ENCODE data around the gene YBX2.
A peak's percentile ranks its signal among the peaks of the same experiment; 100 is the strongest.

YBX2 gene

GRCh38 chr17:7259555-7259889 is 34.9 kb downstream of the YBX2 start:
- no peak overlapping the region for H3K9ac ChIP-seq (ENCODE audit: low read depth, low read length)
- peaks cover 24% of the 10 kb centered on the region for H3K36me3 ChIP-seq (ENCODE audit: control insufficient read depth, insufficient read depth, low read length)
- peaks cover 9% of the 10 kb centered on the region for H3K4me1 ChIP-seq (ENCODE audit: control insufficient read depth, insufficient read depth, low read length)
- H3K9me3 ChIP-seq (ENCODE audit: control insufficient read depth, insufficient read depth, low read length), result no peaks in the 10 kb centered on the region
- H3K4me3 ChIP-seq (ENCODE audit: low read depth, low read length), result no peak overlapping the region
- H3K27me3 ChIP-seq (ENCODE audit: control insufficient read depth, insufficient read depth, low read length), result no peaks in the 10 kb centered on the region

- H3K4me3 ChIP-seq (ENCODE audit: low read depth, low read length), result no peak overlapping the region
- H3K36me3 ChIP-seq (ENCODE audit: control insufficient read depth, insufficient read depth, low read length), result peaks cover 24% of the 10 kb centered on the region
- H3K9me3 ChIP-seq (ENCODE audit: control insufficient read depth, insufficient read depth, low read length), result no peaks in the 10 kb centered on the region
- peaks cover 4% of the 10 kb centered on the region for H3K4me1 ChIP-seq (ENCODE audit: control insufficient read depth, insufficient read depth, low read length)
- no peaks in the 10 kb centered on the region for H3K27me3 ChIP-seq (ENCODE audit: control insufficient read depth, insufficient read depth, low read length)
- H3K9ac ChIP-seq (ENCODE audit: low read depth, low read length), result no peak overlapping the region
Measured at GRCh38 chr17:7258731-7259554, 35.5 kb downstream of the YBX2 start.

- Histone ChIP-seq H3K9ac (ENCODE audit: low read depth, low read length) (no peak overlapping the region), H3K9me3 (ENCODE audit: control insufficient read depth, insufficient read depth, low read length) (no peaks in the 10 kb centered on the region), H3K4me3 (ENCODE audit: low read depth, low read length) (no peak overlapping the region), H3K27me3 (ENCODE audit: control insufficient read depth, insufficient read depth, low read length) (no peaks in the 10 kb centered on the region), H3K4me1 (ENCODE audit: control insufficient read depth, insufficient read depth, low read length) (peaks cover 7% of the 10 kb centered on the region), H3K36me3 (ENCODE audit: control insufficient read depth, insufficient read depth, low read length) (peaks cover 24% of the 10 kb centered on the region)
Measured at GRCh38 chr17:7256766-7257456, 37.5 kb downstream of the YBX2 start.

GRCh38 chr17:7254511-7254910 is 39.9 kb downstream of the YBX2 start:
- Histone ChIP-seq H3K9me3 (ENCODE audit: control insufficient read depth, insufficient read depth, low read length) (no peaks in the 10 kb centered on the region), H3K9ac (ENCODE audit: low read depth, low read length) (no peak overlapping the region), H3K4me3 (ENCODE audit: low read depth, low read length) (no peak overlapping the region), H3K27me3 (ENCODE audit: control insufficient read depth, insufficient read depth, low read length) (no peaks in the 10 kb centered on the region), H3K4me1 (ENCODE audit: control insufficient read depth, insufficient read depth, low read length) (peaks cover 7% of the 10 kb centered on the region), H3K36me3 (ENCODE audit: control insufficient read depth, insufficient read depth, low read length) (peaks cover 17% of the 10 kb centered on the region)

- Histone ChIP-seq H3K36me3 (ENCODE audit: control insufficient read depth, insufficient read depth, low read length) (peaks cover 8% of the 10 kb centered on the region), H3K27me3 (ENCODE audit: control insufficient read depth, insufficient read depth, low read length) (no peaks in the 10 kb centered on the region), H3K9me3 (ENCODE audit: control insufficient read depth, insufficient read depth, low read length) (no peaks in the 10 kb centered on the region), H3K9ac (ENCODE audit: low read depth, low read length) (peak overlapping the region; percentile 90), H3K4me1 (ENCODE audit: control insufficient read depth, insufficient read depth, low read length) (peaks cover 7% of the 10 kb centered on the region), H3K4me3 (ENCODE audit: low read depth, low read length) (peak overlapping the region; percentile 92)
Measured at GRCh38 chr17:7253082-7253481, 41.4 kb downstream of the YBX2 start.

GRCh38 chr17:7252176-7253043 is 42.0 kb downstream of the YBX2 start, which contains the start of gene ELP5:
TSS of gene ELP5 (plus strand) at chr17:7252215. CDS start at chr17:7252551, 336 bp downstream.
- H3K4me1 ChIP-seq (ENCODE audit: control insufficient read depth, insufficient read depth, low read length), result peaks cover 7% of the 10 kb centered on the region
- H3K36me3 ChIP-seq (ENCODE audit: control insufficient read depth, insufficient read depth, low read length), result peaks cover 5% of the 10 kb centered on the region
- no peaks in the 10 kb centered on the region for H3K27me3 ChIP-seq (ENCODE audit: control insufficient read depth, insufficient read depth, low read length)
- peak within 1 kb of the TSS; percentile 90 for H3K9ac ChIP-seq (ENCODE audit: low read depth, low read length)
- H3K4me3 ChIP-seq (ENCODE audit: low read depth, low read length), result peak within 1 kb of the TSS; percentile 92
- no peaks in the 10 kb centered on the region for H3K9me3 ChIP-seq (ENCODE audit: control insufficient read depth, insufficient read depth, low read length)

- Histone ChIP-seq H3K27me3 (ENCODE audit: control insufficient read depth, insufficient read depth, low read length) (no peaks in the 10 kb centered on the region), H3K4me3 (ENCODE audit: low read depth, low read length) (peak within 1 kb of the TSS; percentile 92), H3K9ac (ENCODE audit: low read depth, low read length) (peak within 1 kb of the TSS; percentile 90), H3K36me3 (ENCODE audit: control insufficient read depth, insufficient read depth, low read length) (peaks cover 3% of the 10 kb centered on the region), H3K9me3 (ENCODE audit: control insufficient read depth, insufficient read depth, low read length) (no peaks in the 10 kb centered on the region), H3K4me1 (ENCODE audit: control insufficient read depth, insufficient read depth, low read length) (peaks cover 7% of the 10 kb centered on the region)
Measured at GRCh38 chr17:7251661-7252175, 42.7 kb downstream of the YBX2 start, which contains the start of gene CTDNEP1. TSS of gene CTDNEP1 (minus strand) at chr17:7251734. CDS start at chr17:7251296, 438 bp downstream.

GRCh38 chr17:7250695-7251627 is 43.5 kb downstream of the YBX2 start:
- Histone ChIP-seq H3K4me1 (ENCODE audit: control insufficient read depth, insufficient read depth, low read length) (peaks cover 7% of the 10 kb centered on the region), H3K27me3 (ENCODE audit: control insufficient read depth, insufficient read depth, low read length) (no peaks in the 10 kb centered on the region), H3K36me3 (ENCODE audit: control insufficient read depth, insufficient read depth, low read length) (peaks cover 5% of the 10 kb centered on the region), H3K9me3 (ENCODE audit: control insufficient read depth, insufficient read depth, low read length) (no peaks in the 10 kb centered on the region), H3K9ac (ENCODE audit: low read depth, low read length) (peak overlapping the region; percentile 67), H3K4me3 (ENCODE audit: low read depth, low read length) (peak overlapping the region; percentile 92)

GRCh38 chr17:7249830-7250229 is 44.6 kb downstream of the YBX2 start:
- Histone ChIP-seq H3K4me1 (ENCODE audit: control insufficient read depth, insufficient read depth, low read length) (peaks cover 7% of the 10 kb centered on the region), H3K36me3 (ENCODE audit: control insufficient read depth, insufficient read depth, low read length) (peaks cover 5% of the 10 kb centered on the region), H3K4me3 (ENCODE audit: low read depth, low read length) (peak overlapping the region; percentile 92), H3K9ac (ENCODE audit: low read depth, low read length) (peak overlapping the region; percentile 67), H3K9me3 (ENCODE audit: control insufficient read depth, insufficient read depth, low read length) (no peaks in the 10 kb centered on the region), H3K27me3 (ENCODE audit: control insufficient read depth, insufficient read depth, low read length) (no peaks in the 10 kb centered on the region)

- Histone ChIP-seq H3K4me3 (ENCODE audit: low read depth, low read length) (no peak overlapping the region), H3K9ac (ENCODE audit: low read depth, low read length) (no peak overlapping the region), H3K4me1 (ENCODE audit: control insufficient read depth, insufficient read depth, low read length) (peaks cover 7% of the 10 kb centered on the region), H3K36me3 (ENCODE audit: control insufficient read depth, insufficient read depth, low read length) (peaks cover 8% of the 10 kb centered on the region), H3K9me3 (ENCODE audit: control insufficient read depth, insufficient read depth, low read length) (no peaks in the 10 kb centered on the region), H3K27me3 (ENCODE audit: control insufficient read depth, insufficient read depth, low read length) (no peaks in the 10 kb centered on the region)
Measured at GRCh38 chr17:7249214-7249613, 45.2 kb downstream of the YBX2 start.

Data from iPS-15b (cell line).